ENCODE measurements around the gene CDH10. TPM values are rescaled to one million over a fixed set of nuclear protein-coding genes. Genes with fewer than 3 reads are reported as not detected.

CDH10 gene
- total and polyA plus RNA-seq, 2 of the 4 experiments (the other 2 are of a cell fraction): 0.18 to 0.21 TPM

DNA sequence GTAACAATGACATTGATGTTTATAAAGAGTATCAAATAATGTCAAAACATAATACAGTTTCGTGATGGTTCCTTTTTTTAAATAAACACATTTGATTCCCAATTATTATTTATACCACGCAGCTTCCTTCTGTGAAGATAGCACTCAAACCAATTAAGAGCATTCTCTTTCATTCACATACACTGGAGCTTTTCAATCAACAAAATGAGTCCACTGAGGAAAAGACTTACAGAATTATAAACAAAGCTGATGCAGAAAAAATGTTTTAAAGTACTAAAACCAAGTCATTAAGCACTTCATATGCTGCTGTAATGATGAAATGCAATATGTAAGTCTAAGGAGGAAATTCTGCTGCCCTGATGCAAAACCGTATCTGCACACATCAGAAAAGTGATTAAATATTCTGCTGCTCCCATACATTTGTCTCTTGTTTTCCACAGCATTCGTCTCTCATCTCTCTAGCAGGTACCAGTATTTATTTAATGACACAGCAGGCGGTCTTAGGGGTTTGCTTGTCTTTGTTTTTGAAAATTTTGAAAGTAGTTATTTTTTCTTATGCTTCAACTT lies 147.1 kb downstream of the CDH10 start:
- in situ Hi-C loops (cut with MboI; ENCODE audit: low sequenced_read_pairs): no loop called here
- Histone ChIP-seq H3K18ac (ENCODE audit: low read depth, low read length) (no peak overlapping the region), H3K4me1 (ENCODE audit: control insufficient read depth, insufficient read depth, low read length) (no peaks in the 10 kb centered on the region), H2BK20ac (ENCODE audit: low read depth, low read length) (no peak overlapping the region), H4K20me1 (ENCODE audit: insufficient read depth, low read length) (no peaks in the 10 kb centered on the region), H3K27me3 (ENCODE audit: control insufficient read depth, insufficient read depth, low read length) (no peaks in the 10 kb centered on the region), H2AK9ac (replicated peaks; ENCODE audit: low read depth, low read length, poor library complexity) (no peak overlapping the region), H3K27ac (ENCODE audit: insufficient read depth, low read length) (no peak overlapping the region), H4K8ac (ENCODE audit: low read depth in 2 of 2, low read length in 2 of 2) (no peak overlapping the region), H3K23ac (ENCODE audit: low read depth, low read length) (no peak overlapping the region), H3K9ac (ENCODE audit: low read depth, low read length) (no peak overlapping the region), H2BK15ac (ENCODE audit: low read depth, low read length) (no peak overlapping the region), H2BK5ac (ENCODE audit: low read depth, low read length, poor library complexity, severe bottlenecking) (no peak overlapping the region), H3K9me3 (ENCODE audit: control insufficient read depth, insufficient read depth, low read length) (0 out of 2 replicates have a peak, but pooled peaks cover 2% of the 10 kb centered on the region), H3K9me1 (ENCODE audit: insufficient read depth, low read length) (no peaks in the 10 kb centered on the region), H4K5ac (ENCODE audit: low read depth, low read length) (no peak overlapping the region), H3K4ac (ENCODE audit: low read depth, low read length) (no peak overlapping the region), H3K4me2 (ENCODE audit: low read depth, low read length) (no peak overlapping the region), H2AK5ac (ENCODE audit: low read depth, low read length) (no peak overlapping the region), H3K79me1 (ENCODE audit: low read depth in 1 of 2, low read length in 2 of 2) (no peaks in the 10 kb centered on the region), H4K91ac (ENCODE audit: insufficient read depth, low read depth, low read length) (no peak overlapping the region), H2AFZ (replicated peaks; ENCODE audit: low read length, poor library complexity) (no peak overlapping the region), H3K36me3 (ENCODE audit: control insufficient read depth, insufficient read depth, low read length) (no peaks in the 10 kb centered on the region), H3K4me3 (ENCODE audit: insufficient read depth, low read depth, low read length) (no peak overlapping the region), H3K14ac (replicated peaks; ENCODE audit: low read depth, low read length) (no peak overlapping the region), H2BK120ac (ENCODE audit: low read depth, low read length) (no peak overlapping the region), H3K56ac (ENCODE audit: extremely low read depth, insufficient read depth, low read length) (no peak overlapping the region)
- DNase-seq: no peak
- ChIA-PET POLR2A (ENCODE audit: unreplicated experiment) (no interaction called here), CTCF (no interaction called here)
- dilution Hi-C loops (cut with HindIII; ENCODE audit: low sequenced_read_pairs, unreplicated experiment): no loop called here
- no CpG with 5 or more reads among the region's 5 CpGs for WGBS, 2 experiments (ENCODE audit: extremely low coverage in 2 of 2, insufficient read length in 1 of 2)
- ATAC-seq (ENCODE audit: low read depth): no peak
- TF ChIP-seq SMC3 (IDR thresholded peaks at IDR 0.05; ENCODE audit: low read depth, low read length): no peak
- no peak for TF ChIP-seq MXI1 (IDR thresholded peaks at IDR 0.05; ENCODE audit: borderline replicate concordance, low read depth, low read length)
- no peak for TF ChIP-seq CEBPB (IDR thresholded peaks at IDR 0.05; ENCODE audit: low read depth, low read length)
- TF ChIP-seq, protein P1, sequence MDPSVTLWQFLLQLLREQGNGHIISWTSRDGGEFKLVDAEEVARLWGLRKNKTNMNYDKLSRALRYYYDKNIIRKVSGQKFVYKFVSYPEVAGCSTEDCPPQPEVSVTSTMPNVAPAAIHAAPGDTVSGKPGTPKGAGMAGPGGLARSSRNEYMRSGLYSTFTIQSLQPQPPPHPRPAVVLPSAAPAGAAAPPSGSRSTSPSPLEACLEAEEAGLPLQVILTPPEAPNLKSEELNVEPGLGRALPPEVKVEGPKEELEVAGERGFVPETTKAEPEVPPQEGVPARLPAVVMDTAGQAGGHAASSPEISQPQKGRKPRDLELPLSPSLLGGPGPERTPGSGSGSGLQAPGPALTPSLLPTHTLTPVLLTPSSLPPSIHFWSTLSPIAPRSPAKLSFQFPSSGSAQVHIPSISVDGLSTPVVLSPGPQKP (IDR thresholded peaks at IDR 0.05; ENCODE audit: borderline replicate concordance, low read depth, low read length): no peak
- TF ChIP-seq, protein P2, sequence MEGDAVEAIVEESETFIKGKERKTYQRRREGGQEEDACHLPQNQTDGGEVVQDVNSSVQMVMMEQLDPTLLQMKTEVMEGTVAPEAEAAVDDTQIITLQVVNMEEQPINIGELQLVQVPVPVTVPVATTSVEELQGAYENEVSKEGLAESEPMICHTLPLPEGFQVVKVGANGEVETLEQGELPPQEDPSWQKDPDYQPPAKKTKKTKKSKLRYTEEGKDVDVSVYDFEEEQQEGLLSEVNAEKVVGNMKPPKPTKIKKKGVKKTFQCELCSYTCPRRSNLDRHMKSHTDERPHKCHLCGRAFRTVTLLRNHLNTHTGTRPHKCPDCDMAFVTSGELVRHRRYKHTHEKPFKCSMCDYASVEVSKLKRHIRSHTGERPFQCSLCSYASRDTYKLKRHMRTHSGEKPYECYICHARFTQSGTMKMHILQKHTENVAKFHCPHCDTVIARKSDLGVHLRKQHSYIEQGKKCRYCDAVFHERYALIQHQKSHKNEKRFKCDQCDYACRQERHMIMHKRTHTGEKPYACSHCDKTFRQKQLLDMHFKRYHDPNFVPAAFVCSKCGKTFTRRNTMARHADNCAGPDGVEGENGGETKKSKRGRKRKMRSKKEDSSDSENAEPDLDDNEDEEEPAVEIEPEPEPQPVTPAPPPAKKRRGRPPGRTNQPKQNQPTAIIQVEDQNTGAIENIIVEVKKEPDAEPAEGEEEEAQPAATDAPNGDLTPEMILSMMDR (conservative IDR thresholded peaks at IDR 0.05; ENCODE audit: low read depth, low read length): no peak
- no peak for TF ChIP-seq RAD21 (IDR thresholded peaks at IDR 0.05; ENCODE audit: low read length)
- no peak for TF ChIP-seq MAZ (IDR thresholded peaks at IDR 0.05; ENCODE audit: borderline replicate concordance, low read depth, low read length)
- TF ChIP-seq, protein P3, sequence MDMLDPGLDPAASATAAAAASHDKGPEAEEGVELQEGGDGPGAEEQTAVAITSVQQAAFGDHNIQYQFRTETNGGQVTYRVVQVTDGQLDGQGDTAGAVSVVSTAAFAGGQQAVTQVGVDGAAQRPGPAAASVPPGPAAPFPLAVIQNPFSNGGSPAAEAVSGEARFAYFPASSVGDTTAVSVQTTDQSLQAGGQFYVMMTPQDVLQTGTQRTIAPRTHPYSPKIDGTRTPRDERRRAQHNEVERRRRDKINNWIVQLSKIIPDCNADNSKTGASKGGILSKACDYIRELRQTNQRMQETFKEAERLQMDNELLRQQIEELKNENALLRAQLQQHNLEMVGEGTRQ (IDR thresholded peaks at IDR 0.05; ENCODE audit: low read depth, low read length): no peak
- TF ChIP-seq RFX5 (IDR thresholded peaks at IDR 0.05; ENCODE audit: low read depth, low read length): no peak
- TF ChIP-seq RCOR1 (IDR thresholded peaks at IDR 0.05; ENCODE audit: insufficient replicate concordance, low read length): no peak
- no peak for TF ChIP-seq FOS (IDR thresholded peaks at IDR 0.05; ENCODE audit: low read depth, low read length)
- TF ChIP-seq NFE2L2 (IDR thresholded peaks at IDR 0.05; ENCODE audit: low read depth, low read length): no peak
- BruUV-seq (replicated peaks): no TSS peak
- intact Hi-C loops (cut with micrococcal nuclease): no loop called here

All from IMR-90 (cell line).